Uterus (tissue), 4 donors: ENCODE measurements around the gene SKAP1. TPM values are rescaled to one million over a fixed set of nuclear protein-coding genes. Genes with fewer than 3 reads are reported as not detected.

Source experiments
- DNase-seq, 2 donors: peaks; one replicate each; pipeline ENCODE4 v3.0.0-alpha.2; 2019 to 2020
- H3K27ac ChIP-seq, 2 donors: fragments of 200-600 bp; sonication (generic); 1 replicate in 1 of 2; 2 replicates in 1 of 2; pipeline ENCODE4 v1.5.1; 2016 to 2018
- H3K27me3 ChIP-seq, 2 donors: fragments of 200-600 bp; sonication (generic); one replicate each; pipeline ENCODE4 v1.5.1; 2018 to 2019; ENCODE audit warnings: control low read depth in 1 of 2
- H3K36me3 ChIP-seq, 2 donors: fragments of 200-600 bp; sonication (generic); one replicate each; pipeline ENCODE4 v1.5.1; 2019; ENCODE audit warnings: control low read depth in 1 of 2
- H3K4me1 ChIP-seq, 2 donors: fragments of 200-600 bp; sonication (generic); one replicate each; pipeline ENCODE4 v1.5.1; 2018 to 2019; ENCODE audit warnings: control low read depth in 1 of 2
- H3K4me3 ChIP-seq, 2 donors: fragments of 200-600 bp; sonication (generic); 1 replicate in 1 of 2; 2 replicates in 1 of 2; pipeline ENCODE4 v1.5.1; 2018 to 2019; ENCODE audit warnings: mild to moderate bottlenecking in 1 of 2
- H3K9me3 ChIP-seq, 2 donors: fragments of 200-600 bp; sonication (generic); one replicate each; pipeline ENCODE4 v1.5.1; 2019; ENCODE audit warnings: control low read depth in 1 of 2
- POLR2A ChIP-seq, 2 donors: fragments of 450-650 bp; IDR thresholded peaks; one replicate each; pipeline ENCODE4 v1.6.1; 2016; ENCODE audit warnings: antibody characterized with exemption in 2 of 2, mild to moderate bottlenecking in 1 of 2, moderate library complexity in 1 of 2
- intact Hi-C: fragments of 100-400 bp; cut with DNase I; formaldehyde crosslinking; loops from one replicate; pipeline ENCODE4 v1.15.1; 2023; ENCODE audit warnings: low total_unique reads
- total RNA-seq, 4 donors: library from RNA; depleted of rRNA in 3 of 4; stranded (reverse); fragments of >200 nt in 3 of 4; gene quantifications; one replicate each; pipeline versions ENCODE4 v1.1.0 to v1.2.4, GENCODE V29; 2014 to 2023
- TF ChIP-seq, protein P1 (sequence below), 4 experiments: fragments of 200-600 bp in 2 of 4; fragments of 450-650 bp in 2 of 4; sonication (generic) in 2 of 4; IDR thresholded peaks; one replicate each; pipeline ENCODE4 v1.5.1; 2016 to 2019; ENCODE audit warnings: antibody characterized with exemption in 4 of 4, mild to moderate bottlenecking in 2 of 4, moderate library complexity in 1 of 4
- donor health status: DM: yes; HTN: yes; CAD: no.

SKAP1 gene
- total RNA-seq, 4 donors from 2014 or later: 0.51 to 2.4 (median 1.9) TPM; not detected in 1

DNA sequence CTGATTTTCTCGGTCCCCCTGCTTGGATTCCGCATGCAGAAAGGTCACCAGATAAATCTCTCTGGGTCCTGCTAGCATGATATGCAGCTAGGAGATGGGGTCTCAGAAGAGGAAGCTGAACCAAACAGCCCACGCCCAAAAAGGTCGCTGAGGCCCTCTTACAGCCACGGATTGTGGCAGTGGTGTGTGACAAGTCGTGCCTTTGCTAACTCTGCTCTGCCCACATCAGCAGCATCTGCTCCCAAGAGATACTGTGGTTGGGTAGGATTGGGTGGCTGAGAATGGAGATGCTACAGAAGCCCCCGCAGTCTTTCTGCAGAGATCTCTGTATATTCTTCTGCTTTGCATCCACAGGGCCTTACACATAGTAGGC lies 15.2 kb upstream of the SKAP1 start:
- H3K4me3 ChIP-seq: no peak overlapping the region

DNA sequence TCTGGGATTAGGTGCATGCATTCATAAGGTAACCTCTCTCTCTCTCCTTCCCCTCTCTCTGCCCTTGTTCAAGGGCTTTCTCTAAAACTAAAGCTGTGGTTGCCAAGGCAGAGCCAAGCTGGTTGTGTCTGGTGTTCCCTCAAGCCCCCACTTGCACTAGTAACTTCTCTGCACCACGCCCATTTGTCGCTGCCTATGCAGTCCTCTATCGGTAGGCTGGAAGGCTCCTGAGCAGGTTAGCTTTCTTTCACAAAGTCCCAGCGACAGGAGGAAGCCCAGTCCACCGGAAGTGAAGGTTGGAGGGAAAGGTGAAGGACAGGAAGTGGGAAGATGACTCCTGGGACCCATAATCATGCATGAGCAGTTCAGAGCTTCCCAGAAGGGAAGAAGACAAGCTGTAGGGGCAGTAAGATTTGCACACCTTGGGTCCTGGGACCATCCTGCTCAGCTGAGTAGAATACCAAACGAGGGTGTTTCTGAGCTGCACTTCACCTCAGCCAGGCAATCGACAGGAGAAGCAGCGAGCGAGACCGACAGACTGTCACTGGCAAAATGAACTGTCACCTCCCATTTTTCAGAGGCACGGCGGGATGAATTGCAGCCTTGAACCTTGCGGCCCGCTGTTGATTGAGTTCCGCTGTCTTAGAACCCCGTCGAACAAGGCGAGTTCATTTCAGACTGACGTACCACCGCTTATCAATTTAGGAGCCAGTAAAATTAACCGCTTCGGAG lies 14.7 kb upstream of the SKAP1 start:
- TF ChIP-seq POLR2A (IDR thresholded peaks at IDR 0.05): no peak
- TF ChIP-seq, protein P1, sequence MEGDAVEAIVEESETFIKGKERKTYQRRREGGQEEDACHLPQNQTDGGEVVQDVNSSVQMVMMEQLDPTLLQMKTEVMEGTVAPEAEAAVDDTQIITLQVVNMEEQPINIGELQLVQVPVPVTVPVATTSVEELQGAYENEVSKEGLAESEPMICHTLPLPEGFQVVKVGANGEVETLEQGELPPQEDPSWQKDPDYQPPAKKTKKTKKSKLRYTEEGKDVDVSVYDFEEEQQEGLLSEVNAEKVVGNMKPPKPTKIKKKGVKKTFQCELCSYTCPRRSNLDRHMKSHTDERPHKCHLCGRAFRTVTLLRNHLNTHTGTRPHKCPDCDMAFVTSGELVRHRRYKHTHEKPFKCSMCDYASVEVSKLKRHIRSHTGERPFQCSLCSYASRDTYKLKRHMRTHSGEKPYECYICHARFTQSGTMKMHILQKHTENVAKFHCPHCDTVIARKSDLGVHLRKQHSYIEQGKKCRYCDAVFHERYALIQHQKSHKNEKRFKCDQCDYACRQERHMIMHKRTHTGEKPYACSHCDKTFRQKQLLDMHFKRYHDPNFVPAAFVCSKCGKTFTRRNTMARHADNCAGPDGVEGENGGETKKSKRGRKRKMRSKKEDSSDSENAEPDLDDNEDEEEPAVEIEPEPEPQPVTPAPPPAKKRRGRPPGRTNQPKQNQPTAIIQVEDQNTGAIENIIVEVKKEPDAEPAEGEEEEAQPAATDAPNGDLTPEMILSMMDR (IDR thresholded peaks at IDR 0.05): no peak
- intact Hi-C loops: no loop called here
- H3K36me3 ChIP-seq: no peaks in the 10 kb centered on the region

More for the DNA sequence above, 15.2 kb upstream of the SKAP1 start:
- DNase-seq: no peak
- intact Hi-C loops: no loop called here
- H3K27ac ChIP-seq: no peak overlapping the region
- no peaks in the 10 kb centered on the region for H3K4me1 ChIP-seq
- H3K9me3 ChIP-seq: no peaks in the 10 kb centered on the region
- peaks cover 0 to 7% of the 10 kb centered on the region in 2 donors for H3K27me3 ChIP-seq
- TF ChIP-seq POLR2A (IDR thresholded peaks at IDR 0.05): no peak
- TF ChIP-seq, protein P1 (IDR thresholded peaks at IDR 0.05): no peak
- no peaks in the 10 kb centered on the region for H3K36me3 ChIP-seq

DNA sequence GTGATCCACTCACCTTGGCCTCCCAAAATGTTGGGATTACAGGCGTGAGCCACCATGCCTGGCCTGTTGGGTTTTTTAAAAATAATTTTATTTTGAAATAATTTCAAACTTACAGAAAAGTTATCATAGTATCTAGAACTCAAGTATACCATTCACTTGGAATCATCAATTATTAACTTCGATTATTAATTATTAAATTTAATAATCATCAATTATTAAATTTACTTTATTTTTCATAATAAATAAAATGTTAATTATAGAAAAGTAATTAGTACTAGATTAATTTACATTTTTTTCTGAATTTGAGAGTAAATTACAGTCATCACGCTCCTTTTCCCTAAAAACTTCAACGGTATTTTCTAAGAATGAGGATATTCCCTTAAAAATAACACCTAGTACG lies 13.7 kb upstream of the SKAP1 start:
- Histone ChIP-seq H3K27ac (no peak overlapping the region), H3K27me3 (peaks cover 0 to 7% of the 10 kb centered on the region in 2 donors), H3K4me1 (no peaks in the 10 kb centered on the region), H3K9me3 (no peaks in the 10 kb centered on the region), H3K36me3 (no peaks in the 10 kb centered on the region), H3K4me3 (no peak overlapping the region)
- TF ChIP-seq, protein P1 (IDR thresholded peaks at IDR 0.05): no peak
- TF ChIP-seq POLR2A (IDR thresholded peaks at IDR 0.05): no peak
- DNase-seq: no peak
- intact Hi-C loops: no loop called here

More for the DNA sequence above, 14.7 kb upstream of the SKAP1 start:
- Histone ChIP-seq H3K27ac (no peak overlapping the region), H3K9me3 (no peaks in the 10 kb centered on the region), H3K4me3 (no peak overlapping the region), H3K4me1 (no peaks in the 10 kb centered on the region), H3K27me3 (peaks cover 0 to 7% of the 10 kb centered on the region in 2 donors)
- DNase-seq: no peak

DNA sequence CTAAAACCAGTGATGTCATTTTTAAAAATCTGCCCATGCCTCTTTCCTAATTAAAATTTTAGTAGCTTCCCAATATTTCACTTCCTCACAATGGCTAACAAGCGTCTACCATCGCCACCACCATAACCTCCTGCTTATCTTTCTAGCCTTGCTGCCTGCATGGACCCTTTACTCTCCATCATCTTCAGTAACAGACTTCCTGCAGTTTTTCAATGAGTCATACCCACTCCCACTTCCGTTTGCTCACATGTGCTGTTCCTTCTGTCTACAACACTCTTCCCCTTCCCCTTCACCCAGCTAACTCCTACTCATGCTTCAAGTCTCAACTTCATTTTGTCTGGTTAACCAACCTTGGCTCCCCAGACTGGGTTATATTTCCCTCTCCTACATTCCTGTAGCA lies 12.8 kb upstream of the SKAP1 start:
- no peak for DNase-seq
- Histone ChIP-seq H3K36me3 (no peaks in the 10 kb centered on the region), H3K4me3 (no peak overlapping the region), H3K9me3 (no peaks in the 10 kb centered on the region), H3K27ac (no peak overlapping the region), H3K27me3 (peaks cover 0 to 7% of the 10 kb centered on the region in 2 donors), H3K4me1 (no peaks in the 10 kb centered on the region)
- intact Hi-C loops: no loop called here
- TF ChIP-seq, protein P1 (IDR thresholded peaks at IDR 0.05): no peak
- no peak for TF ChIP-seq POLR2A (IDR thresholded peaks at IDR 0.05)

DNA sequence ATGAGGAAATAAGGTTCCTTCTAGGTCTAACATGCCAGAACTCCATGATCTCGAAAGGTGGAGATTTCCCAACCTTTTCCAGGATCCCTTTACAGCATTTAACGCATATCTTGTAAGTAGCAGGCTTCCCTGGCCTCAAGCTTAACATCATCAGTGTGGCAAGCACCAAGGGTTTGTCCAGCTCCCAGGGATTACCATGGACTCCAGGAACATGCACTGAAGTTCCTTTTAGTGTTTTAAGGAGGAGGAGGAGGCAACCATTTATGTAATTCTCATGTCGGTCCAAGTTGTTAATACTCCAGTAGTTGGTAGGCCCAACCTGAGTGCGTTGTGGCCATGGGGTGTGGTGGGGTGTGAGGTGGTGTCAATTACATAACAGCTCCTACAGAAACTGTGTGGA lies 11.8 kb upstream of the SKAP1 start:
- no peaks in the 10 kb centered on the region for H3K4me1 ChIP-seq
- peaks cover 0 to 7% of the 10 kb centered on the region in 2 donors for H3K27me3 ChIP-seq
- TF ChIP-seq, protein P1 (IDR thresholded peaks at IDR 0.05): no peak
- TF ChIP-seq POLR2A (IDR thresholded peaks at IDR 0.05): no peak
- no peaks in the 10 kb centered on the region for H3K9me3 ChIP-seq
- no peak for DNase-seq
- no peaks in the 10 kb centered on the region for H3K36me3 ChIP-seq
- H3K4me3 ChIP-seq: no peak overlapping the region
- intact Hi-C loops: no loop called here
- H3K27ac ChIP-seq: no peak overlapping the region
